Esophagus muscularis mucosa (tissue), 3 donors: ENCODE results near the gene IP6K3.

Experiments used
- CTCF ChIP-seq, 3 experiments: fragments of 200-600 bp in 2 of 3; fragments of 450-650 bp in 1 of 3; sonication (generic) in 2 of 3; IDR thresholded peaks; one replicate each; pipeline ENCODE4 v1.5.1; 2017 to 2019; ENCODE audit warnings: antibody characterized with exemption in 3 of 3, mild to moderate bottlenecking in 2 of 3, moderate library complexity in 1 of 3
- POLR2A ChIP-seq: fragments of 450-650 bp; IDR thresholded peaks from one replicate; pipeline ENCODE4 v1.6.1; 2017; ENCODE audit warnings: antibody characterized with exemption, moderate library complexity, mild to moderate bottlenecking, low read depth
- POLR2AphosphoS5 ChIP-seq, 2 donors: sonication (generic); formaldehyde crosslinking; IDR thresholded peaks; one replicate each; pipeline ENCODE4 v1.6.1; 2017; ENCODE audit warnings: antibody characterized with exemption in 2 of 2

GRCh38 chr6:33686225-33686924 is 60.3 kb downstream of the IP6K3 start:
- TF ChIP-seq CTCF (IDR thresholded peaks at IDR 0.05) (no peak), POLR2A (no peak), POLR2AphosphoS5 (IDR thresholded peaks at IDR 0.05) (no peak)
